Gastrocnemius medialis (tissue), 4 donors: ENCODE measurements around the gene RCOR1.

Experiments used
- POLR2A ChIP-seq, 2 donors: fragments of 450-650 bp; IDR thresholded peaks; one replicate each; pipeline ENCODE4 v1.6.1; 2017; ENCODE audit warnings: antibody characterized with exemption in 2 of 2, mild to moderate bottlenecking in 2 of 2, moderate library complexity in 2 of 2
- TF ChIP-seq, protein P1 (sequence below), 5 experiments: fragments of 450-650 bp in 3 of 5; fragments of 200-600 bp in 2 of 5; sonication (generic) in 2 of 5; IDR thresholded peaks in 4 of 5; conservative IDR thresholded peaks in 1 of 5; 1 replicate in 4 of 5; 2 replicates in 1 of 5; pipeline ENCODE4 v1.5.1; 2016 to 2019; ENCODE audit warnings: antibody characterized with exemption in 5 of 5, mild to moderate bottlenecking in 3 of 5, moderate library complexity in 3 of 5

DNA sequence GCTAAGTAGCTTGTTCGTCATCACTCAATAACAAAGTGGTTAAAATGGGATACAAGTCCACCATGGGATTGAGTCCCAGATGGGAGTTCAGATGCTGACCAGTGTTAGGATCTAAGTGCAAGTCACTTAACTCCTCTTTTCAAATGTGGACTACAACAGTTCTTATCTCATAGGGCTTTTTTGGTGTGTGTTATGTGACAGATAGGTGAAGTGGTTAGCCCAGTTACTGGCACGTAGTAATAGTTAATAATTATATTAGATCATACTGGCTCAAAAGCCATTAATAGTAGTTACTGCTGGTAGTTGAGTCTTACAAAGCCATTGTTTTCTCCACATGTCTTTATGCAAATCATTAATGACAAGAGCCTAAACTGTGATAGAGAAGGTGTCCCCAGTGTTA is 73.2 kb downstream of the RCOR1 start:
- no peak for TF ChIP-seq POLR2A (IDR thresholded peaks at IDR 0.05)
- TF ChIP-seq, protein P1, sequence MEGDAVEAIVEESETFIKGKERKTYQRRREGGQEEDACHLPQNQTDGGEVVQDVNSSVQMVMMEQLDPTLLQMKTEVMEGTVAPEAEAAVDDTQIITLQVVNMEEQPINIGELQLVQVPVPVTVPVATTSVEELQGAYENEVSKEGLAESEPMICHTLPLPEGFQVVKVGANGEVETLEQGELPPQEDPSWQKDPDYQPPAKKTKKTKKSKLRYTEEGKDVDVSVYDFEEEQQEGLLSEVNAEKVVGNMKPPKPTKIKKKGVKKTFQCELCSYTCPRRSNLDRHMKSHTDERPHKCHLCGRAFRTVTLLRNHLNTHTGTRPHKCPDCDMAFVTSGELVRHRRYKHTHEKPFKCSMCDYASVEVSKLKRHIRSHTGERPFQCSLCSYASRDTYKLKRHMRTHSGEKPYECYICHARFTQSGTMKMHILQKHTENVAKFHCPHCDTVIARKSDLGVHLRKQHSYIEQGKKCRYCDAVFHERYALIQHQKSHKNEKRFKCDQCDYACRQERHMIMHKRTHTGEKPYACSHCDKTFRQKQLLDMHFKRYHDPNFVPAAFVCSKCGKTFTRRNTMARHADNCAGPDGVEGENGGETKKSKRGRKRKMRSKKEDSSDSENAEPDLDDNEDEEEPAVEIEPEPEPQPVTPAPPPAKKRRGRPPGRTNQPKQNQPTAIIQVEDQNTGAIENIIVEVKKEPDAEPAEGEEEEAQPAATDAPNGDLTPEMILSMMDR (IDR thresholded peaks at IDR 0.05 in 4 of 5, conservative IDR thresholded peaks at IDR 0.05 in 1 of 5) = no peak
